SK-MEL-5 (cell line): ENCODE data around the gene WNT5A. TPM values are rescaled to one million over a fixed set of nuclear protein-coding genes. Genes with fewer than 3 reads are reported as not detected.

Experiments used
- DNase-seq: peaks from one replicate; pipeline ENCODE4 v3.0.0-alpha.2; 2016; ENCODE audit warnings: low read depth, low spot score
- in situ Hi-C: cut with HindIII; loops from 2 replicates; pipeline ENCODE4 v1.10.0; 2016; ENCODE audit warnings: low sequenced_read_pairs, high pct_unique_total_duplicates, low pct_unique_long_range_greater_than_20kb
- polyA plus RNA-seq, 2 experiments: library from polyadenylated mRNA; depleted of rRNA; stranded (reverse); fragments of >200 nt; gene quantifications; 2 replicates each; pipeline ENCODE4 v1.2.3, GENCODE V29; 2015
- total RNA-seq: library from RNA; depleted of rRNA; stranded (reverse); fragments of >200 nt; shearing (Covaris generic); gene quantifications from 2 replicates; pipeline ENCODE4 v1.2.3, GENCODE V29; 2014; rRNA removed

Gene WNT5A
- total RNA-seq: 1.2 and 1.3 TPM in 2 replicates
- polyA plus RNA-seq (2015; cell fraction: cytosol; rRNA removed): 3.0 and 5.0 TPM in 2 replicates
- polyA plus RNA-seq (2015; cell fraction: nucleus; rRNA removed): 1.8 and 5.7 TPM in 2 replicates

DNA sequence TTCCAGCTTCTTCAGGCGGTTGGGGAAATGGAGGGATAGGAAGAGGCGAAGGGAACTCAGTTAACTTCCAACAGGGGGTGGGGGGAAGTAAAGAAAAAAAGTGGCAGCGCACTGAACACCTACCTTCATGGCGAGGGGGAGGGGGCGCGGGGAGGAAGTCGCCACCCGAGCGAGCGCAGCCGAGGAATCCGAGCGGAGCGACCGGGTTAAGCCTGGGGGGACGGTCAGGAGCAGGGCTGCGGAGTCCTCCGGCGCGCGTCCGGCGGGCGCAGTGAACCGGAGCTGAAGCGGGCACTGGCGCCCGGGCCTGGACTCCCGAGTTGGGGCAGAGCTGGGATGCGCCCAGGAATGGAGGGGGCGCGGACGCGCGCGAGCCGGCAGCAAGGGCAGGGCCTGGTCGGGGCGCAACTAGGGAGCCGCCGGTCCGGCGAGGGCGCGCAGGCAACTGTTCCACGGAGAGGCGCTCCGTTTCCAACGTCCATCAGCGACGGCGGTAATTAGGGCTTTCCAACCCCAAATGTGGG lies at the start of gene WNT5A:
Gene WNT5A (minus strand): TSS at position 450 of the 524 bp plus-strand sequence. CDS start 321 bp downstream, at position 129.
- in situ Hi-C loops: no loop called here
- no peak for DNase-seq

GRCh38 chr3:55534876-55535275 lies 47.8 kb upstream of the WNT5A start:
- DNase-seq: no peak
- in situ Hi-C loops: no loop called here

- in situ Hi-C loops: no loop called here
- no peak for DNase-seq
Observed at GRCh38 chr3:55532806-55533205, 45.7 kb upstream of the WNT5A start.

- in situ Hi-C loops: no loop called here
- DNase-seq: no peak
Observed at GRCh38 chr3:55531321-55531720, 44.2 kb upstream of the WNT5A start.

- in situ Hi-C loops: no loop called here
Observed at GRCh38 chr3:55527361-55527760, 40.3 kb upstream of the WNT5A start.

DNA sequence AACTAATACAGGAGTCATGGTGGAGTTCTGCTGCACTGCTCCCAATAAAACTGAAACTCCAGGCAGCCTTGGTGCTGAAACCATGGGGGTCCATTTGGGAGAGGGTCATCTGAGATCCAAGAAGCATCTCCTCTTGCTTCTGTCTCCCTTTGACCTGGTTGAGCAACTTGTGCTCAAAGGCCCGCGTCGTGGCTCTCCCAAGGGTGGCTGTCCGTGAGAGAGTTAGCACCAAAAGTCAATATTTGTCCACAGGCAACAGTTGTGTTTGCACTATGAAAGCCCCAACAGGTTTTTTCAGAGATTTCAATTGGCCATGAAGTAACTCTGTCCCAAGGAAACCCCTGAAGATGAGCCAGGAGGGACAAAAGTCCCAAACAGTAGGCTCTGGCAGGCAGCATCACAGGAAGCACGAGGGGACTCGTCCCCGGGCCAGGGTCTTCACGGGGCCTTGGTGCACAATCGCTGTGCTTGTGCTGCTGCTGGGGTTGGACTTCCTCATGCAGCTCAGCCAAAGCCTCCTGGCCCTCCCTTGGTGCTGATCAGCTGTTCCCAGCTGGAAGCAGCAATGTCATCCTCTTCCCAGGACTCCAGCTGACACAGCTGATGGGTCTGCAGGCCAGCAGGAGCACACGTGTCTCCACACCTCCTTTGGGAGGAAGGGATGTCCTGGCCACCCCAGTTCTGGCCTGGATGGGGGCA lies 39.4 kb upstream of the WNT5A start:
- in situ Hi-C loops: no loop called here
- DNase-seq: no peak

More at GRCh38 chr3:55527361-55527760, 40.3 kb upstream of the WNT5A start:
- no peak for DNase-seq

DNA sequence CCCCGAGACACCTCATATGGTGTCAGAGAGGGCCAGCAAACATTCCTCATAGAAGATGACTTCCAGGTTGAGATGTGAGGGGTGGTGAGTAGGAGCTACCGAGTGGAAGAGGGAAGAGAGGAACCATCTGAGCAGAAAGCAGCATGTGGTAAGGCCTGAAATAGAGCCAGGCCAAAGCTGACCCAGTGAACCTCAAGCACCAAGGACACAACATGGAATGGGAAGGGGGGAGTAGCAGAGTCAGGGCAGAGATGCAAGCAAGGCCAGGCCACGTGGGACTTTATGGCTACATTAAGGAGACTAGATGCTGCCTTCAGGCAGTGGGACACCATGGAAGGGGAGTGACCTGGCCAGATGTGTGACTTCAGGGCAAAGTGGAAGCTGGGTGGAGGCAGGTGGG lies 38.3 kb upstream of the WNT5A start:
- in situ Hi-C loops: no loop called here
- no peak for DNase-seq

- no peak for DNase-seq
- in situ Hi-C loops: no loop called here
Observed at GRCh38 chr3:55524565-55525244, 37.6 kb upstream of the WNT5A start.

DNA sequence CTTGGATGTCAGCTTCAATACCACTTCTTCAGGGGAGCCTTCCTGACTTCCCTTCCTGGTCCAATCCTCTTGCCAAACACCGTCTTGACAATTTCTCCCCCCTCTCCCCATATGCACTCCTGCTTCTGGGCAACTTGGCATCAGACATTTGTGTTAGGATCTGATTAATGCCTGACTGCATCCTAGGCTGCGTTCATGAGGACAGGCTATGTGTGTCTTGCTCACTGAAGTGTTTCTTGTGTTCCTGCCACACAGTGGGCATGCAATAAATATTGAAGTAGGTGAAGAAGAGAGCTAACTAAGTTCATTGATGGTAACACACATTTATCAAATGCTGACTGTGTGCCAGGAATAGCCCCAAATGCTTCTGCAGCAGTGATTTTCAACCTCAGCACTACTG lies 36.4 kb upstream of the WNT5A start:
- no peak for DNase-seq
- in situ Hi-C loops: no loop called here

GRCh38 chr3:55521738-55522421 lies 34.8 kb upstream of the WNT5A start:
- peak; percentile 7 for DNase-seq

DNA sequence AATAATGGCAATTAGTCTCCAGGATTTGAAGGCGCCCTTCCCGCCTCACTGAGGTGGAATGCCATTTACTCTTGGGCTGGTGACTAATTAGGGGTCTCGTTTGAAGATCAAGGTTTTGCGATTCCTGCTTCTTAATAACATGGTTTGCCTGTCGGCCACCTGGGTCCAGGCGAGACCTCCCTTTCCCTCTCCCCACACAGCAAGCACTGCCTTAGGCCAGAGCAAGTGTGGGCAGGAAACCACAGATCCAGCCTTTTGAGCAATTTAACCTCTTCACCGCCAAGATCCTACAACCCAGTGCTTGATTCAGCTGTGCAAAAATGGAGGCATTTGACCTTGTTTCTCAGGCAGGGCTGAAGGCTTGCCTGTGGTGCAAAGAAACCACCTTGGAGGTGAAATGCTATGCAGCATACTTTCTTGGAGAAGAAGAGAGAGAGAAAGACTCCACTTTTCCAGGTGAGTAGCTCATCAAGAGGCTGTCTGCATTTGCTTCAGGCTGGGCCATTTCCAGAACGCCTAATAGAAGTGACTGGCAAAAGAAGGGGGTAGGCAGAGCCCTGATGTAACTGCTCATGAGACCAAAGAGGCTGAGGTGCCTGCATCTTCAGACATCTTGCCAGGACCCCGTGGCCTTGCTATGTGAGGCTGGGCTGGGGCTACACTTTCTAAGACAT lies 34.1 kb upstream of the WNT5A start:
- no peak for DNase-seq
- in situ Hi-C loops: no loop called here

More at GRCh38 chr3:55521738-55522421, 34.8 kb upstream of the WNT5A start:
- in situ Hi-C loops: no loop called here

GRCh38 chr3:55519019-55519418 lies 31.9 kb upstream of the WNT5A start:
- no peak for DNase-seq
- in situ Hi-C loops: no loop called here

- peak; percentile 10 for DNase-seq
- in situ Hi-C loops: no loop called here
Observed at GRCh38 chr3:55518451-55518850, 31.3 kb upstream of the WNT5A start.

DNA sequence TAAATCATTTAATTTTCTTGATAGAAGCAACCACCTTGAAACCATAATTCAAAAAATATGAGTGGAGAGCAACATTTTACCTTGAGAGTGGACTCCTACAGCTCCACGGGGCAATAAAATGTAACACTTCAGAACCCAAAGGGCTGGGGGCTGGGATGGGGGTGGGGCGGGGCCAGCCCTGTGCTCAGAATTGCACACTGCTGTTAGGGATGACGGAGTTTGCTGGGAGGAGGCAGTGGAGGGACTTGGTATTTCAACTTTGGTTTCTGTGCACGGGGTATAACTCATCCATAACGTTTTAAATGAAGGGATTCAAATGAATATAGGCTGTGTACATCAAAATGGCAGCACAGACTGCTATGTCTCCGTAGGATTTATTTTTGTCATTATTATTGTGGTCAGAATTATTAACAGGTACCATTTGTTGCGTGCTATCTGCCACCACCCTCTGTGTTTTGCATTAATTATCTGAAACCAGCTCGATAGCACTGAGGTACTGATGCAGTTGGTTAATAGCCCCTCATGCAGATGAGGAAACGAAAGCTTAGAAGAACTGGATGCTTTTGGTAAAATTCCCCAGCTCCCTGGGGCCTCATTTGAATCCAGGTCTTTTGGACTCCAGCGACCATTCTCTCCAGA lies 29.4 kb upstream of the WNT5A start:
- DNase-seq: no peak

GRCh38 chr3:55515550-55516246 lies 28.6 kb upstream of the WNT5A start:
- no peak for DNase-seq
- in situ Hi-C loops: no loop called here

More for the DNA sequence above, 29.4 kb upstream of the WNT5A start:
- in situ Hi-C loops: no loop called here

DNA sequence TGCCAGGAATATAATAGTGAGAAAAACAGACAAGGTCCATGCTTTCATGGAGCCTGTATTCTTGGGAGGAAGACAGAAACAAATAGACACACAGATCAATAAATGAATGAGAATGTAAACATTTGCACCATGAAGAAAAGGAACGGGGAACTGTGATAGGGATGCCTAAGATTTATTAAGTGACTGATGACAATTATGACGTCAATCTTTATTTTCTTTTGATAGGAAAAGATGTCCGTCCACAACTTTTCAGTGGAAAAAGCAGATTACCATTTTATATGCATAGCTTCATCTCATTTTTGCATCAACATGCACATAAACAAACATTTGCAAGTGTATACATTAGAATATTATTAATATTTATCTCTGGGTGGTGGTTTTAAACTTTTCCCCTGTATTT lies 27.9 kb upstream of the WNT5A start:
- in situ Hi-C loops: no loop called here

More for the DNA sequence above, 27.9 kb upstream of the WNT5A start:
- DNase-seq: no peak
